Stimulated activated CD8-positive, alpha-beta memory T cell treated with anti-CD3 and anti-CD28 coated beads, Interleukin-2, amount 100 ng/mL, for 48 hours (primary cell): ENCODE results near the gene SFT2D2.

ENCODE experiments used
- DNase-seq, 2 donors: peaks; one replicate each; pipeline ENCODE4 v3.0.0-alpha.2; 2020; ENCODE audit warnings: low read depth in 2 of 2

Gene SFT2D2

DNA sequence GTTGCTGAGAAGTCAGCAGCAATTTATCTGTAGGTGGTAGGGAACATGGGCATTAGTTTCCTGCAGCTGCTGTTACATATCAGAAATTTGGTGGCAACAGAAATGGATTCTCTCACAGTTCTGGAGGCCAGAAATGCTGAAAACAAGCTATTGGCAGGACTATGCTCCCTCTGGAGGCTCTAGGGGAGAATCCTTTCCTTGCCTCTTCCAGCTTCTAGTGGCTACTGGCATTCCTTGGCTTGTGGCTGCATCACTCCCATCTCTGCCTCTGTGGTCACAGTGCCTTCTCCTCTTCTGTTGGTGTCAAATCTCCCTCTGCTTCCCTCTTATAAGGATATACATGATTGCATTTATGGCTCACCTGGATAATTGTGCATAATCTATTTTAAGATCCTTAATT lies 2.5 kb upstream of the SFT2D2 start:
- DNase-seq: no peak

DNA sequence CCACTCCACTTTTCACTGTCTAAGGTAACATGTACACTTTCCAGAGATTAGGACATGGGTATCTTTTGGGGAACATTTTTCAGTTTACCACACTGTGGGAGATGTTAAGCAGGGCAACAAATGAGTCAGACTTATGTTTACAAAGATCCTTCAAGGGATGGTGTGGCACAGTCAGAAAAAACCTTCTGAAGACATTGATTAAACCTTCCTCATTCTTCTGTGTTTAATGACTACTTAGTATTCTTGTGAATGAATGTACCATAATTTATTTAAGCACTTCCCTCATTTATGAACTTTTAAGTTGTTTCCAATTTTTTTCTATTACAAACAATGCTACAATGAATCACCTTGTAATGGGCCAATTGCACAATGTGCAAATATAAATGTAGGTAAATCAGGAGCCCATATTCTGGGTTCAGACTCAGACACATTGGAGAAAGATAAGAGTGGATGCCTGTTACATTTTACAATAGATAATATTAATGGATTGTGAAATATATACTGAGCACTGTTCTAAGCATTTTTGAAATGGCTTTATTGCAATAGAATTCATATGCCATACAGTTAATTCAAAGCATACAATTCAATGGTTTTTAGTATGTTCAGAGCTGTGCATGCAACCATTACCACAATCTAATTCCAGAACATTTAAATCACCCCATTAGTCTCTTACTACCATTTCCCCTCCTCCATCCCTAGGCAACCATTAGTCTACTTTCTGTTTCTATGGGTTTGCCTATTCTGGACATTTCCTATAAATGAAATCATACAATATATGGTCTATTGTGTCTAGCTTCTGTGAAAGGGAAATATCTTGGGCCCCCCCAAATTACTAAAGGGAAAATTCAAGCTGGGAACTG lies 1.9 kb upstream of the SFT2D2 start:
- DNase-seq: no peak

DNA sequence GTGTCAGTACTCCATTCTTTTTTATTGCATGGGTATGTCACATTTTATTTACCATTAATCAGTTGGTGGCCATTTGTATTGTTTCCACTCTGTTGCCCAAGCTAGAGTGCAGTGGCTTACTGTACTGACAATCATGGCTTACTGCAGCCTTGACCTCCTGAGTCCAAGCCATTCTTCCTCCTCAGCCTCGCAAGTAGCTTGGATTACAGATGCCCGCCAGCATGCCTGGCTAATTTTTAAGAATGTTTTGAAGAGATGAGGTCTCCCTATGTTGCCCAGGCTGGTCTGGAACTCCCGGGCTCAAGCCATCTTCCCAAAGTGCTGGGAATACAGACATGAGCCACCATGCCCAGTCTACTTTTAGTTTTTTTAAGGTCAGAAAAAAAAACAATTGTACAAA lies 813 bp upstream of the SFT2D2 start:
- DNase-seq: no peak

DNA sequence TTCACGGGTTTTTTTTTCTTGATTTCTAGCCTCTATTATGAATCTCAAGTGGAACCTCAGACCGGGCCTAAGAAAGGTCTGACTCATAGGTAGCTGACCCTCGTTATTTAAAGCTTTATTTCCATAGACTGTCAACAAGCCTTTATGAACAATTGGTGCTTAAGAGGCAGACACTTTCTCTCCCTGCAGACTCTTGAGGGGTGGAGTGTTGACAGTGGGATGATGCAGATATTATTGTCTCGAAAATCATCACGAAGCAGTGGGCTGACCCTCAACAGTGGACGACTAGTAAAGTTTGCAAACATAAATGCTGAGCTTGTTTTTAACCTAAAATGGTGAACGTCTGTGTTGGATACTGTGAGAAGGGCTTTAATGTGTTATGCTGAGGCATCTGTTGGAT lies 1.8 kb downstream of the SFT2D2 start:
- DNase-seq: no peak

DNA sequence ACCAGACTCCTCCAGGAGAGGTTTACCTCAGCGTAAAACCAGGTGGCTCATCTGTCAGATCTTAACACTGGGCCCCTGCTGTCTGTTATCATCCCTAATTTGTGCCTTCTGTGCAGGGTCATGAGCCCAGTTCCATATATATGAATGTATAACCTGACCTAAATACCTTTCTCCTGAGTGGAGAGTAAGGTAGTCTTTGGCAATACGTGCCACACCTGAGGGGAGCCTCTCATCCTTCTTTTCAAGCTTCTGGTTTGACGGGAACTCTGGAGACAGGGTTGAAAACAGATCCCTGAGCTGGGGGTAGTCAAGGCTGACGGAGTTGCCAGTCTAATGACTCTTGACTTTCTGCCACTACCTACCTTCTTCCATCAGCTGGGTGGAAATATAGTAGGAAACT lies 4.1 kb downstream of the SFT2D2 start:
- DNase-seq: no peak

DNA sequence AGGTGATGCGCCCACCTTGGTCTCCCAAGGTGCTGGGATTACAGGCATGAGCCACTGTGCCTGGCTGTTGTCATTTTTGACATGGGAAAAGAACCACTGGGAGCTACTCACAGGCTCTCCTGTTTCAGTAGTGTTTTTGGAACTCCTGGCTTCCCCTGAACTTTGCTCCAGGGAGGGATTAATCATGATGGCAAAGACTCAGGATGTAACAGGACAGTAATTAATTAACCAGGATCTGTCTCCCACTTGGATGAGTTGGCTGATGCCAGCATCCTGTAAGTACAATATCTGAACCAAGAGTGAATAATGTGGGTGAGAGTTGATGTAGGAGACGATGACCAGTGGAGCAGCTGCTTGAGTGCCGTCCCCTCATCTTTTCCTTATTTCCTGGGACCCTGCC lies 4.9 kb downstream of the SFT2D2 start:
- DNase-seq: no peak

DNA sequence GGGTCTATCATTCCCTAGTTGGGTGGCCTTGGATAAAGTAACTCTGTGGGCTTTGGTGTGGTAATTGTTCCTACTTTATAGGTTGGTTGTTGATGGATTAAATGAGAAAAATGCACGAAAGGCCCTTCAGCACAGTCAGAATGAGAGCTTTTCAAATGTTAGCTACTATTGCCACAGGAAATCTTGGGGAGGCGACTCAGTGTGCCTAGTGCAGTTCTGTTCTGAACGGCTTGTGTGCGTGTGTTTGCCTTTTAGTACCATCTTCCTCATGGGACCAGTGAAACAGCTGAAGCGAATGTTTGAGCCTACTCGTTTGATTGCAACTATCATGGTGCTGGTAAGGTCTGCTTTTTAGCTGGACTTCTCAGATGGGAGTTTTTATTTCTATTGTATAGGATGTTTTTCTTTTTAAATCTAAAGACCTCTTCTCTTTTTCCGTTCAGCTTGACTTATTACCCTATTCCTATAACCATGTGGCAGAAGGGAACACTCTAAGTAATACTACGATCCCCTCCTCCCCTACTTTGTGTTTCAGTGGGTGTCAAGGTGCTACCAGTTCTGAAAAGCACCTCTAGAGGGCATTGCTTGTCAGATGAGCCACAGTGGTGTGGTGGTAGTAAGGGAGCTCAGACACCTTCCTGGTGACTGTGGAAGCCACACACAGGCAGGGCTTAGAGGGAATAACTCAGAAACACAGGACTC lies 9.2 kb downstream of the SFT2D2 start:
- DNase-seq: no peak

DNA sequence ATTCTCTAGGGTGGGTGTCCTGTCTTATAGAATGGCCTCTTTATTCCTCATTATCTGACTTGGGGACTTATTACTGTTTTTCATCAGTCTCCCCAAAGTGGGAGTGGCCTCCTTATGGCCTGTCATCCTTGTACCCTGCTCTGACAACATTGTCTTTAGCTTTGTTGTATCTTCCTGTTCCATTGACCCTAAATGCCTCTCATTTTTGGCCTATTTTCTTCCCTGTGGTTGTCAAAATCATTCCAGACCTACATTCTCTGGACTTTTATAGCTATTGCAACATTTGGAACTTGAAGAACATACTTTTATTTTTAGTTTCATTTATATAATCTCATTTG lies 9.7 kb downstream of the SFT2D2 start:
- DNase-seq: no peak

DNA sequence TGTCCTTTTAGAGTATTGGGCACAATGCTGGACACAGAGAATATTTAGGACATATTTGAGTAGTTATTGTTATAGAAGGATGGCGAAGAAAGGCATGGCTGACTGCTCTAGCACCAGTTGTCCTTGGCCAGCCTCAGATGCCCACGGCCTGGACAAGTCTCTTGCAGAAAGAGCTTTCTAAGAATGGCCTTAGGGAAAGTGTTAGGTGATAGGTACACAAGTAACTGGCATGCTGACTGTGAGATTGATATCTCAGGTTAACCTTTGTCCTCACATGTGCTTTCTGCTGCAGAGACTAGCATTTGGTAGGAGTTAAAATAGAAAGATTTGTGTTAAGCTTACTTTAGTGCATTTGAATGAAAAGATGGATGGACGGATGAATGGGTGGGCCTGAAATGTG lies 10.1 kb downstream of the SFT2D2 start:
- DNase-seq: no peak

DNA sequence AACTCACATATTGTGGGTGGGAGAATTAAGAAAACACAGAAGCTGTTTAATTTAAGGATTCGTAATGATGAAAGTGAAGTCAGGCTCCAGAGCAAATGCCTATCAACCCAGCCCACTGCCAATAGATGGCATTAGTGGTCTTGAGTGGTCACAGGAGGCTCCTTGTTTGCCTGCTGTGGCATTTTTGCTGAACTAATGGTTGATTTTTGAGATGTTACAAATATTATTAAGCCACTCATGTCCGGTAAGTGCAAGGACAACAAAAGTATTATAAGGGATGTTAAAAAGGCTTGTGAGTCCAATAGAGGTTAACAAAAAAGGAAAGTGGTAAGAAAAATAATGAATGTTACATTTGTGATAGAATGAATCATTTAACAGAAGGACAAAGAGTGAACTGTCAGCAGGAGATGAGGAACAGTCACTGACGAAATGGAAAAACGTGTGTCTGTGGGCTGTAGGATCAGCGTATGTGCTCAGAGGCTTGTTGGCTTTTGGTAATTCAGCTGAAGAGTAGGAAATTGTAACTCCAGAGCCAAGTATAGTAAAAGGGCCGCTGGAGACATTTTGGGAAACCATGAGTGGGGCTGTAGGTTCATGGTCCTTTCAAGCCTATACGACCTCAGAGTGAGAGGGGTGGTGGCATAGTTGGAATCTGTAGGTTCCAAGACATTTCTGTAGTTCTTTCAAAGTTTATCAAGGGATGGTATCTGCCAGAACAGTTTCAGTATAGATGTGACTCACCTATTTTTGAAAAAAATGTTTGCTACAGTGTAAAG lies 11.2 kb downstream of the SFT2D2 start:
- DNase-seq: peak in 1 of 2 donors; percentile 11

DNA sequence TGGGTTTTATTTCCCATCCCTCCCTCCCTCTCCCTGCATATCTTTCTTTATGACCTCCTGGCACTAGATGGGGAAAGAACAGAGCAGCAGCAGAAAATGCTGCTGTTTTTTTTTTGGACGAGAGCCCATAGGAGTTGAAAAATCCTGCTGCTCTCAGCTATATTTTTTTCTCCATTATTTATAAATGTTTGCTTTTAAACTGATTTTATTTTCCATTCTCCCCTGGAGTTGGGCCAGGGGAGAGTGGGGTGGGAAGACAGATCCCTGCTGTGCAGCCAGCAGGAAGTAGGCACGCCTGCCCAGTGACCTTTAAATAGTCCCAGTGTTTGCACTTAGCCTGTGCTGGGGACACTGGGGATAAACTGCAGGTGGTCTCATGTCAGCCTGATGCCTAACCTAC lies 17.4 kb downstream of the SFT2D2 start:
- no peak for DNase-seq

DNA sequence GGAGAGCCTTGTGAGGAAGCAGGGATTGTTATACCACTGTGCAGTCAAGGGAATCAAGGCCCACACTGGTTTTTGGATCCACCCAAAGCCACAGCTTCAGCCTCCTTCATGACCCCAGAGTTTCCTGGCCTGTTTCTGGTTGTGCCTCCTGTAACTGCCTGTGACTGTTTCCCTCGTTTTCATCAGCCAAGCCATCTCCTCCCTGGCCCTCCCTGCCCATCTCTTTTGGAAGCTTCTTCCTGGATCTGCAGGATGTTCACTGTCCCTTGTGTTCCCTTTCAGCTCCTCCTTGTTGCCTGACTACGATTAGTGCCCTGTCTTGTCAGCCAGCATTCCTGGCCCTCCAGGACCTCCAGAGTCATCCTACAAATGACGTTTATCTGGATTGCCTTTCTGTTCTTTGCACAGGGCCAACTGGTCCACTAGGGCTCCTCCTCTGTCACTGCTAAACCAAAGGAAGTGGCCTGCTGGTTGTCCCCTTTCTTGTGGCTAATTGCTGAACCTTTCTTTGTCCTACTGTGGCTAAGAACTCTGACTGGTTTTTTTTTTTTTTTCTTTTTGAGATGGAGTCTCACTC lies 17.9 kb downstream of the SFT2D2 start:
- DNase-seq: no peak

DNA sequence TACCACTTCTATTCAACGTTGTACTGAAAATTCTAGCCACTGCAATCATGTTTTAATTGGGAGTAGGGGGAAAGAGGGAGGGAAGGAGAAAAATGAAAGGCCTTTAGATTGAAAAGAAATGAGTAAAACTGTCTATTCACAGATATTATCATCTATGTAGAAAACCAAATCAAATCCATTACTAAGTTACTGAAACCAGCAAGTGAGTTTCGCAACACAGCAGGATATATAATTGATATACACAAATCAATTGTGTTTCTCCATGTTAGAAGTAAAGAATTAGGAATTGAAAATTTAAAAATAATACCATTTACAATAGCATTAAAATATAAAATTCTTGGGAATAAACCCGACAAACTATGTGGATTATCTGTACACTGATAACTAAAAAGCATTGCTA lies 19.2 kb downstream of the SFT2D2 start:
- no peak for DNase-seq

DNA sequence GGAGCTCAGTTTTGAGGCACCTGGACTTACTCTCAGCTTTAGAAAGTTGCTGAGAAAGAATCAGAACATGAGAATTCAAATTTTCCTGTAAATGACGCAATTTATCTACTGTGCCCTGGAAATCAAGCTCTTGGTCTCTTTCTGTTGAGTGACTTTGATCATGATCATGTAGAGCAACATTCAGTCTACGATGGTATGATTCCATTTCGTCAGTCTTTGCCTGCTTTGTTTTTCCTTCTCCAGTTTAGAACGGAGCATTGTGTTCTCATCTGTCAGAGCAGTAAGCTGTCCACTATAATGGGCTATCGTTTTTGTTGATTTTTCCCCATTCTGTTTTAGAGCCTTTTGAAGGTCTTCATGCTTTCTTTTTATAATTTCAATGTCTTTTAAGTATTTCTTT lies 20.7 kb downstream of the SFT2D2 start:
- no peak for DNase-seq

DNA sequence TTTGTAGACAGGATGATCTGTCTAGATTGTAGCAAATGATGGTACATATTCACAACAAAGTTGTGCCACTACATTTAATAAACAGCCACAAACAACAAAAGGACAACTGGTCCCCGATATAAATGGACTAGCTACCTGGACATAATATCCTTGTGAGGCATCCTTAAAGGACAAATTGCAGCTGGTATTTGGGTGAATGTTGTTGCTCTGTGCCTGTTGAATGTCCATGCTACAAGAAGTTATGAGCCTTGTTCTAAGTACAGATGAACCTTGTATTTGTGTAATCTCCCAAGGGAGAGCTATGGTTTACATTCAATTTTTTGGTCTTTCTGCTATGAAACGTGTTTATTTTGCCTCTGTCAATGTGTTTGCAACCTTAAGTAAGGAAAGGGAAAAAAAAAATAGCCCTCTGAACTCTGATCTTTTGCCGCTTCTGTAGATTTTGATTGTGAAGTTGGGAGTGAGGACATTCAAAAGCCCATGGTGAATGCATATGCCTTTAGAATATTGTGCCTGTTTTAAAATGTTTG lies 26.5 kb downstream of the SFT2D2 start:
- no peak for DNase-seq

DNA sequence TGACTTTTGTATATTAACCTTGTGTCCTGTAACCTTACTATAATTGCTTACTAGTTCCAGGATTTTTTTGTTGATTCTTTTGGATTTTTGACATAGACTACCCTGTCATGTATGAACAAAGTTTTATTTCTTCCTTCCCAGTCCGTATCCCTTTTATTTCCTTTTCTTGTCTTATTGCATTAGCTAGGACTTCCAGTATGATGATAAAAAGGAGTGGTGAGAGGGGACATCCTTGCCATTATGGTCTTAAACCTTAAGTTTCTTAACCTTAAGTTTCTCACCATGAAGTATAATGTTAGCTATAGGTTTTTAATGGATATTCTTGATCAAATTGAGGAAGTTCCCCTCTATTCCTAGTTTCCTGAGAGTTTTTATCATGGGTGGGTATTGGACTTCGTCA lies 30.4 kb downstream of the SFT2D2 start:
- no peak for DNase-seq

DNA sequence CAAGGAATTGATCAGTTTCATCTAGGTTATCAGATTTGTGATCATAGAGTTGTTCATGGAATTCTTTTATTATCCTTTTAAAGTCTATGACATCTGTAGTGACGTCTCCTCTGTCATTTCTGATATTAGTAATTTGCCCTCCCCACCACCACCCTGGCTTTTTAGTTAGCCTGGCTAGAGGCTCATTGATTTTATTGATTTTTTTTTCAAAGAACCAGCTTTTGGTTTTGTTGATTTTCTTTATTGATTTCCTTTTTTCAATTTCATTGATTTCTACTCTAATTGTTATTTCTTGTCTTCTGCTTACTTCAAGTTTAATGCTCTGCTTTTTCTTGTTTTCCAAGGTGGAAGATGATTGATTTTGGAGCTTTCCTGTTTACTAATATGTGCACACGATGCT lies 31.6 kb downstream of the SFT2D2 start:
- no peak for DNase-seq

DNA sequence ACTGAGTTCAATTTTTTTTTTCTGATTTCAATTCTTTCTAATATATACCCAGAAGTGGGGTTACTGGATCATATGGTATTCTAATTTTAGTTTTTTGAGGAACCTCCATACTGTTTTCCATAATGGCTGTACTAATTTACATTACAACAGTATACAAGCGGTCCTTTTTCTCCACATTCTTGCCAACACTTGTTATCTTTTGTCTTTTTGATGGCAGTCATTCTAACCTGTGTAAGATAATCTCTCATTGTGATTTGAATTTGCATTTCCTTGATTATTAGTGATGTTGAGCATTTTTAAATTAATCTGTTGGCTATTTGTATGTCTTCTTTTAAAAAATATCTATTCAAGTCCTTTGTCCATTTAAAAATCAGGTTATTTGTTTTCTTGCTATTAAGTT lies 33.8 kb downstream of the SFT2D2 start:
- DNase-seq: no peak

DNA sequence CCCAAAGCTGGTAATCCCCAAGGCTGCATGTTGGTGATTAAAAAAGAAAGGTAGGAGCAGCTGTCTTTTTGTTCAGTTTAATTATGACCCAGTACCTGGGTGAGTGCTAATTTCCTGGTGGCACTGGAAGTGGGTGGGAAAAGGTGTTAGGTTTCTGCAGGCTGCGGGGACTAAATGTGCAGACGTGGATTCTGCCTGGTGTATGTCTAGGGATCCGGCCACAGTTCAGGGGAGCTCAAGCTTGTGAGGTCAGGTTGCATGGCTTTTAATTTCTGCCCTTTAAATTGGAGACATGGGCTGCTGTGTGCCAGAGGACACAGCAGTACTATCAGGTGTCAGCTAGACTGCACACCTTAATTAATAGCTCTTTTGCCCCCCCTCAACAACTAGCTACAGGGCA lies 34.6 kb downstream of the SFT2D2 start:
- no peak for DNase-seq

DNA sequence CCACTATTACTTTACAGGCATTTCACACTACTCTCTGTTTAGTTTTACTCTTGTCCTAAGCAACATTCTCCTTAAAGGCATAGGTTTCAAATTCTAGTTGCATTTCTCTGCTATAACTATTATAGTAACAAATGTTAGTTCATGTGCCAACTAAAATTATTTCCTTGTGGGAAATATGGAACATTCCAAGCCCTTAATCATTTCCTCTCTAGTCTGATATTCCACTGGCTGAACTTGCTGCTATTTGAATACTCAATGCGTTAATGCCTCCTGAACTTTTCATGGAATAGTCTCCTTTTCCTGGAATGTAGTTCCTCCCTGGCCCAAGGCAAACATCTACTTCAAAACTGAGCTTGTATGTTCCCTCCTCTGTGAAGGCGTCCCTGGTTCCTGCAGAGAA lies 35.6 kb downstream of the SFT2D2 start:
- DNase-seq: no peak

DNA sequence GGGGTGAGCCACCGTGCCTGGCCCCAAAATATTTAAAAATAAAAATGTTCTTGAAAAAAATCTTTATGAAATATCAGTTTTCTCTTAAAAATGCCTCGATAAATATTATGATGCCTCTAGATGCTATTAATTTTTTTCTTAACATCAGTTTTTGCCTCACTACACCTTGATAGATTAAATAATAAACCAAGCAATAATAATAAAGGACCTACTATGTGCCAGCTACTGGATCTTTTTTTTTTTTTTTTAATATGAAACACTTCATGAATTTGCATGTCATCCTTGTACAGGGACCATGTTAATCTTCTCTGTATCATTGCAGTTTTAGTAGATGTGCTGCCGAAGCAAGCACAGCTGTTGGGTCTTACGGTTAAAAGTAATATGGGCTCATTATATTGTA lies 37.3 kb downstream of the SFT2D2 start:
- no peak for DNase-seq

DNA sequence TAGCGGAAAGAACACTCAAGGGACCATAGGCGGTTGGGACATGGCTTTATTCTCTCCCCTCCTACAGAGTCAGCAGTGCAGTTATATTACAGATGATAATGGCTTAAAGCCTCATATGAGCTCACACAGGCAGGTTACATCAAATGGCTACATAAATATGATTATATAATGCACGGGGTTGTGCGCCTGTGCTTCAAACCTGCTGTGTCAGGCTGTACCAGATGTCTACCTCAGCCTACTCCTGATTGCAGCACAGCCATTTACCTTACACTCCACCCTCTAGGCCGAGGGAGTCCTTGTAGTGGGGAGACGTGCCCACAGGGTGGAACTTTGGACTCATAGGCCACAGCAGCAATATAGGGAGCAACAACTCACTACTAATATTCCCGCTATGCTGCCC lies 38.5 kb downstream of the SFT2D2 start:
- no peak for DNase-seq
